SK-N-SH (cell line): ENCODE results near the gene WWTR1. TPM values are rescaled to one million over a fixed set of nuclear protein-coding genes. Genes with fewer than 3 reads are reported as not detected.

Experiments
- CTCF ChIA-PET: fragments of 300-600, 350-600 bp; formaldehyde crosslinking; extraction: SDS; loops from one replicate; lab custom pipeline; 2021; lab: Yijun Ruan, JAX
- POLR2A ChIA-PET: fragments of 350-600 bp; sonication (Branson Sonifier 250); formaldehyde crosslinking; extraction: SDS; loops from one replicate; lab custom pipeline; 2020; ENCODE audit warnings: antibody characterized with exemption, inconsistent platforms; lab: Yijun Ruan, JAX
- DNase-seq: peaks from one replicate; pipeline ENCODE4 v3.0.0; 2012
- H2AFZ ChIP-seq: fragments of 200-600 bp; sonication (generic); 2 replicates; pipeline ENCODE4 v1.8.1; 2016; ENCODE audit warnings: antibody characterized with exemption, mild to moderate bottlenecking, low read depth
- H3F3A ChIP-seq: fragments of 200-600 bp; sonication (generic); replicated peaks from 2 replicates; pipeline ENCODE3; 2016; ENCODE audit warnings: antibody characterized with exemption, mild to moderate bottlenecking; ENCODE audit not compliant: insufficient read depth
- H3K27ac ChIP-seq, 2 experiments: fragments of 200-500 bp in 1 of 2; fragments of 200-600 bp in 1 of 2; sonication (Bioruptor generic) in 1 of 2; sonication (generic), shearing (Covaris generic) in 1 of 2; 2 replicates each; pipeline versions ENCODE4 v1.5.1 to v1.6.1; 2014 to 2016; ENCODE audit warnings: low read depth in 2 of 2, inconsistent platforms in 1 of 2, low read length in 1 of 2, mild to moderate bottlenecking in 1 of 2, mixed read lengths in 1 of 2
- H3K27me3 ChIP-seq: fragments of 200-600 bp; sonication (generic), shearing (Covaris generic); 2 replicates; pipeline ENCODE4 v1.6.1; 2016; ENCODE audit warnings: mixed run types; ENCODE audit not compliant: insufficient read depth
- H3K36me3 ChIP-seq, 2 experiments: fragments of 200-500 bp in 1 of 2; fragments of 200-600 bp in 1 of 2; sonication (Bioruptor generic) in 1 of 2; sonication (generic) in 1 of 2; replicated peaks in 1 of 2; 2 replicates each; pipeline versions ENCODE3 to v1.5.1; 2014 to 2016; ENCODE audit warnings: low read length in 1 of 2, mild to moderate bottlenecking in 1 of 2; ENCODE audit not compliant: insufficient read depth in 2 of 2, control insufficient read depth in 1 of 2
- H3K4me1 ChIP-seq, 2 experiments: fragments of 200-500 bp in 1 of 2; fragments of 200-600 bp in 1 of 2; sonication (Bioruptor generic) in 1 of 2; sonication (generic), shearing (Covaris generic) in 1 of 2; 2 replicates each; pipeline versions ENCODE4 v1.5.1 to v1.6.1; 2014 to 2016; ENCODE audit warnings: low read depth in 1 of 2, low read length in 1 of 2, mixed run types in 1 of 2; ENCODE audit not compliant: insufficient read depth in 2 of 2, control insufficient read depth in 1 of 2
- H3K4me2 ChIP-seq: fragments of 200-600 bp; sonication (generic), shearing (Covaris generic); 2 replicates; pipeline ENCODE4 v1.6.1; 2017; ENCODE audit warnings: mixed run types
- H3K4me3 ChIP-seq, 2 experiments: fragments of 200-500 bp in 1 of 2; fragments of 200-600 bp in 1 of 2; sonication (Bioruptor generic) in 1 of 2; sonication (generic), shearing (Covaris generic) in 1 of 2; 2 replicates each; pipeline versions ENCODE4 v1.5.1 to v1.8.1; 2014 to 2016; ENCODE audit warnings: low read depth in 2 of 2, inconsistent platforms in 1 of 2, low read length in 1 of 2, mild to moderate bottlenecking in 1 of 2, mixed read lengths in 1 of 2, moderate library complexity in 1 of 2
- H3K79me2 ChIP-seq: fragments of 200-600 bp; sonication (generic); 2 replicates; pipeline ENCODE4 v1.8.1; 2017; ENCODE audit warnings: mild to moderate bottlenecking; ENCODE audit not compliant: insufficient read depth
- H3K9ac ChIP-seq: fragments of 200-600 bp; sonication (generic); 2 replicates; pipeline ENCODE4 v1.6.1; 2017; ENCODE audit warnings: mixed run types
- H3K9me2 ChIP-seq: fragments of 200-600 bp; sonication (generic); 2 replicates; pipeline ENCODE4 v1.6.1; 2017; ENCODE audit warnings: mixed run types
- H3K9me3 ChIP-seq: fragments of 200-600 bp; sonication (generic); 2 replicates; pipeline ENCODE4 v1.6.1; 2017; ENCODE audit warnings: mixed run types, mild to moderate bottlenecking, moderate library complexity
- H4K20me1 ChIP-seq: fragments of 200-600 bp; sonication (generic); 2 replicates; pipeline ENCODE4 v1.6.1; 2017; ENCODE audit warnings: mild to moderate bottlenecking, mixed run types; ENCODE audit not compliant: insufficient read depth
- ELF1 ChIP-seq: IDR thresholded peaks from 2 replicates; pipeline ENCODE4 v1.4.0; 2012
- EP300 ChIP-seq, 2 experiments: IDR thresholded peaks; 2 replicates each; pipeline versions ENCODE4 v1.4.0 to v1.6.1; 2012; ENCODE audit warnings: borderline replicate concordance in 1 of 2, low read depth in 1 of 2, low read length in 1 of 2
- EZH2phosphoT487 ChIP-seq: fragments of 200-600 bp; sonication (generic); IDR thresholded peaks from 2 replicates; pipeline ENCODE4 v1.6.1; 2017; ENCODE audit warnings: low read depth, mixed run types, mild to moderate bottlenecking, antibody characterized with exemption, moderate library complexity, borderline replicate concordance
- FOSL2 ChIP-seq: IDR thresholded peaks from 2 replicates; pipeline ENCODE4 v1.4.0; 2012; ENCODE audit warnings: low read depth, mild to moderate bottlenecking, moderate library complexity, borderline replicate concordance
- GABPA ChIP-seq: IDR thresholded peaks from 2 replicates; pipeline ENCODE4 v1.4.0; 2012; ENCODE audit warnings: low read depth, mild to moderate bottlenecking
- JUND ChIP-seq: IDR thresholded peaks from 2 replicates; pipeline ENCODE4 v1.4.0; 2012
- MEF2A ChIP-seq: IDR thresholded peaks from 2 replicates; pipeline ENCODE4 v1.4.0; 2012; ENCODE audit warnings: low read depth, borderline replicate concordance
- NFIC ChIP-seq: IDR thresholded peaks from 2 replicates; pipeline ENCODE4 v1.4.0; 2012; ENCODE audit warnings: borderline replicate concordance
- NRF1 ChIP-seq: IDR thresholded peaks from 2 replicates; pipeline ENCODE4 v1.6.1; 2012; ENCODE audit warnings: low read depth, mild to moderate bottlenecking, low read length
- POLR2AphosphoS5 ChIP-seq: IDR thresholded peaks from 2 replicates; pipeline ENCODE4 v1.6.1; 2012; ENCODE audit warnings: low read depth, low read length
- RCOR1 ChIP-seq: fragments of 150-350 bp; IDR thresholded peaks from 2 replicates; pipeline ENCODE4 v1.6.1; 2017; ENCODE audit warnings: antibody characterized with exemption, low read length
- RXRA ChIP-seq: IDR thresholded peaks from 2 replicates; pipeline ENCODE4 v1.4.0; 2012; ENCODE audit warnings: low read depth, mild to moderate bottlenecking, borderline replicate concordance
- TAF1 ChIP-seq: IDR thresholded peaks from 2 replicates; pipeline ENCODE4 v1.6.1; 2012; ENCODE audit warnings: low read depth, mild to moderate bottlenecking, low read length, moderate library complexity, borderline replicate concordance
- TCF12 ChIP-seq: IDR thresholded peaks from 2 replicates; pipeline ENCODE4 v1.4.0; 2012
- TEAD4 ChIP-seq: IDR thresholded peaks from 2 replicates; pipeline ENCODE4 v1.4.0; 2012; ENCODE audit warnings: mild to moderate bottlenecking, borderline replicate concordance; ENCODE audit not compliant: insufficient read depth
- YY1 ChIP-seq: IDR thresholded peaks from 2 replicates; pipeline ENCODE4 v1.4.0; 2012; ENCODE audit warnings: low read depth, mild to moderate bottlenecking
- WGBS: methylation state at CpG from one replicate; pipeline ENCODE4 v1.1.6; 2017; ENCODE audit warnings: low lambda C conversion rate; 5-methylcytosine and 5-hydroxymethylcytosine counted together
- polyA plus RNA-seq, 3 experiments: library from polyadenylated mRNA; depleted of rRNA; stranded (reverse); fragments of >200 nt; gene quantifications; 2 replicates each; pipeline ENCODE4 v1.2.3, GENCODE V29; 2012
- TF ChIP-seq, protein P1 (sequence below): IDR thresholded peaks from 2 replicates; pipeline ENCODE4; 2012
- TF ChIP-seq, protein P2 (sequence below): fragments of 200-600 bp; sonication (generic); IDR thresholded peaks from 2 replicates; pipeline ENCODE4 v1.6.1; 2017; ENCODE audit warnings: antibody characterized with exemption, mild to moderate bottlenecking, moderate library complexity
- TF ChIP-seq, protein P3 (sequence below): IDR thresholded peaks from 2 replicates; pipeline ENCODE4 v1.4.0; 2012; ENCODE audit warnings: low read depth, borderline replicate concordance

Gene WWTR1
- polyA plus RNA-seq, 1 of the 3 experiments (the other 2 are of a cell fraction): 60.6 TPM

- Histone ChIP-seq H3K9me3 (no peaks in the 10 kb centered on the region), H3K79me2 (no peaks in the 10 kb centered on the region), H3F3A (peaks cover 5% of the 10 kb centered on the region), H3K27ac (peak overlapping the region in 1 of 2 experiments; percentile 33; a peak in 1 of 4 replicates), H3K4me3 (no peak overlapping the region), H3K27me3 (no peaks in the 10 kb centered on the region), H3K4me2 (no peak overlapping the region), H3K9me2 (no peaks in the 10 kb centered on the region), H3K36me3 (no peaks in the 10 kb centered on the region), H2AFZ (peak overlapping the region; percentile 29; the same call in 1 of the 2 replicates), H4K20me1 (no peaks in the 10 kb centered on the region), H3K4me1 (no peaks in the 10 kb centered on the region; a peak in 1 of 4 replicates), H3K9ac (no peak overlapping the region)
- TF ChIP-seq EZH2phosphoT487 (no peak), FOSL2 (peak; percentile 65; the same call in 1 of the 2 replicates), POLR2AphosphoS5 (no peak), RXRA (peak; percentile 29; the same call in 1 of the 2 replicates), EP300 (IDR thresholded peaks at IDR 0.05; ENCODE audit: borderline replicate concordance in 1 of 2, low read depth in 1 of 2, low read length in 1 of 2) (peak in 1 of 2 experiments; percentile 33; a peak in 1 of 4 replicates), YY1 (no peak; the same call in 1 of the 2 replicates), NFIC (peak; percentile 34; the same call in 1 of the 2 replicates), JUND (peak; percentile 52; the same call in 1 of the 2 replicates), TEAD4 (0 out of 2 replicates have a peak, but pooled peaks have one; percentile 18), TCF12 (peak; percentile 64)
- TF ChIP-seq, protein P1, sequence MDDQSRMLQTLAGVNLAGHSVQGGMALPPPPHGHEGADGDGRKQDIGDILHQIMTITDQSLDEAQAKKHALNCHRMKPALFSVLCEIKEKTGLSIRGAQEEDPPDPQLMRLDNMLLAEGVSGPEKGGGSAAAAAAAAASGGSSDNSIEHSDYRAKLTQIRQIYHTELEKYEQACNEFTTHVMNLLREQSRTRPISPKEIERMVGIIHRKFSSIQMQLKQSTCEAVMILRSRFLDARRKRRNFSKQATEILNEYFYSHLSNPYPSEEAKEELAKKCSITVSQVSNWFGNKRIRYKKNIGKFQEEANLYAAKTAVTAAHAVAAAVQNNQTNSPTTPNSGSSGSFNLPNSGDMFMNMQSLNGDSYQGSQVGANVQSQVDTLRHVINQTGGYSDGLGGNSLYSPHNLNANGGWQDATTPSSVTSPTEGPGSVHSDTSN: peak; percentile 33
- ChIA-PET POLR2A (no interaction called here), CTCF (no interaction called here)
- 30% methylated on average over 1 of the region's 1 CpG for WGBS
- DNase-seq: no peak
Observed at GRCh38 chr3:149673393-149673792, 15.6 kb upstream of the WWTR1 start.

DNA sequence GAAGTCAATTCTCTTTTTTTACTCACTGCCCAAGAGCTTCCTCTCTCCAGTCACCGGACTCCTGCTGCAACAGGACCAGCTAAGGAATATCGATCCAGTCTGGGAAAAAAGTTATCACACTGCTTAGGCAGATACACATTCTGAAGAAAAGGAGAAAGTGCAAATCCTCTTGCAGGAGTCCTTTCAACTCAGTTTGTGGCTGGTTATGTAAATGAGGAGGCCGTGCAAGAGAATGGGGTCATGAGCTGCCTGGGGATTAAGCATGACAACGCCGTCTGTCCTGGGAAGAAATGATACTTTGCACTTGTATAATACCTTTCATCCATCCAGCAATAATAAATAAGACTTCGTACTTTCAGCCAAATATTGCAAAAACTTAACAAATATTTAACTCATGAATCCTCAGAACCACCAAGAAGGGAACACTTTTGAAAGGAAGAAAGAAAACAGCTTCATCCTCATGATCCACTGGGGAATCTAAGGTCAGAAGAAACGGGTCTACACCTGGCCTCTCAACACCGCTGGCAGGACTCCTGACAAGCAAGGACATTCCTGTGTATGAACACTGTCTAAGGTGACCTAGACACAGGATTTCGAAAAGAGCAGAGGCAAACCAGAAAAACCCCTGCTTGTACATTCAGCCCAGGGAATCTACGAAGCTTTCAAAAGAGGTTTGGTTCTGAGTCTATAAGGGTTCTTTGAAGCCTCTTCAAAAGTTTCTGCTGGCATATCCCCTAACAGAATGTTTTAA lies 13.1 kb upstream of the WWTR1 start:
- no peak for DNase-seq
- Histone ChIP-seq H3K9me3 (no peaks in the 10 kb centered on the region), H4K20me1 (no peaks in the 10 kb centered on the region), H3K27ac (no peak overlapping the region), H3F3A (peaks cover 5% of the 10 kb centered on the region), H3K9me2 (no peaks in the 10 kb centered on the region), H3K4me3 (no peak overlapping the region), H3K4me1 (no peaks in the 10 kb centered on the region), H2AFZ (no peak overlapping the region), H3K9ac (no peak overlapping the region), H3K4me2 (no peak overlapping the region), H3K79me2 (no peaks in the 10 kb centered on the region), H3K36me3 (no peaks in the 10 kb centered on the region), H3K27me3 (no peaks in the 10 kb centered on the region)
- TF ChIP-seq RXRA: no peak
- no peak for TF ChIP-seq TAF1
- TF ChIP-seq EZH2phosphoT487: no peak
- TF ChIP-seq FOSL2: no peak
- no peak for TF ChIP-seq TCF12
- TF ChIP-seq JUND: no peak
- TF ChIP-seq NRF1: no peak
- TF ChIP-seq GABPA: no peak
- TF ChIP-seq RCOR1: no peak
- TF ChIP-seq, protein P2, sequence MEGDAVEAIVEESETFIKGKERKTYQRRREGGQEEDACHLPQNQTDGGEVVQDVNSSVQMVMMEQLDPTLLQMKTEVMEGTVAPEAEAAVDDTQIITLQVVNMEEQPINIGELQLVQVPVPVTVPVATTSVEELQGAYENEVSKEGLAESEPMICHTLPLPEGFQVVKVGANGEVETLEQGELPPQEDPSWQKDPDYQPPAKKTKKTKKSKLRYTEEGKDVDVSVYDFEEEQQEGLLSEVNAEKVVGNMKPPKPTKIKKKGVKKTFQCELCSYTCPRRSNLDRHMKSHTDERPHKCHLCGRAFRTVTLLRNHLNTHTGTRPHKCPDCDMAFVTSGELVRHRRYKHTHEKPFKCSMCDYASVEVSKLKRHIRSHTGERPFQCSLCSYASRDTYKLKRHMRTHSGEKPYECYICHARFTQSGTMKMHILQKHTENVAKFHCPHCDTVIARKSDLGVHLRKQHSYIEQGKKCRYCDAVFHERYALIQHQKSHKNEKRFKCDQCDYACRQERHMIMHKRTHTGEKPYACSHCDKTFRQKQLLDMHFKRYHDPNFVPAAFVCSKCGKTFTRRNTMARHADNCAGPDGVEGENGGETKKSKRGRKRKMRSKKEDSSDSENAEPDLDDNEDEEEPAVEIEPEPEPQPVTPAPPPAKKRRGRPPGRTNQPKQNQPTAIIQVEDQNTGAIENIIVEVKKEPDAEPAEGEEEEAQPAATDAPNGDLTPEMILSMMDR: no peak
- TF ChIP-seq EP300 (IDR thresholded peaks at IDR 0.05; ENCODE audit: borderline replicate concordance in 1 of 2, low read depth in 1 of 2, low read length in 1 of 2): no peak
- TF ChIP-seq MEF2A: no peak
- TF ChIP-seq, protein P3, sequence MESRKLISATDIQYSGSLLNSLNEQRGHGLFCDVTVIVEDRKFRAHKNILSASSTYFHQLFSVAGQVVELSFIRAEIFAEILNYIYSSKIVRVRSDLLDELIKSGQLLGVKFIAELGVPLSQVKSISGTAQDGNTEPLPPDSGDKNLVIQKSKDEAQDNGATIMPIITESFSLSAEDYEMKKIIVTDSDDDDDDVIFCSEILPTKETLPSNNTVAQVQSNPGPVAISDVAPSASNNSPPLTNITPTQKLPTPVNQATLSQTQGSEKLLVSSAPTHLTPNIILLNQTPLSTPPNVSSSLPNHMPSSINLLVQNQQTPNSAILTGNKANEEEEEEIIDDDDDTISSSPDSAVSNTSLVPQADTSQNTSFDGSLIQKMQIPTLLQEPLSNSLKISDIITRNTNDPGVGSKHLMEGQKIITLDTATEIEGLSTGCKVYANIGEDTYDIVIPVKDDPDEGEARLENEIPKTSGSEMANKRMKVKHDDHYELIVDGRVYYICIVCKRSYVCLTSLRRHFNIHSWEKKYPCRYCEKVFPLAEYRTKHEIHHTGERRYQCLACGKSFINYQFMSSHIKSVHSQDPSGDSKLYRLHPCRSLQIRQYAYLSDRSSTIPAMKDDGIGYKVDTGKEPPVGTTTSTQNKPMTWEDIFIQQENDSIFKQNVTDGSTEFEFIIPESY: no peak
- TF ChIP-seq ELF1: no peak
- ChIA-PET CTCF (interaction anchor here (1.0 kb wide), 2 partner anchors 9 to 34 kb away, joined by 3 read pairs; no protein-coding TSS in a partner anchor), POLR2A (no interaction called here)
- 83% methylated on average over 10 of the region's 10 CpGs for WGBS
